Ovary (tissue), 3 donors: Measurements from ENCODE around the gene LRRC8A.

Experiments used
- EP300 ChIP-seq: sonication (generic); formaldehyde crosslinking; IDR thresholded peaks from one replicate; pipeline ENCODE4 v1.6.1; 2017; ENCODE audit warnings: antibody characterized with exemption
- POLR2A ChIP-seq: fragments of 450-650 bp; IDR thresholded peaks from one replicate; pipeline ENCODE4 v1.6.1; 2017; ENCODE audit warnings: antibody characterized with exemption, mild to moderate bottlenecking, moderate library complexity
- TF ChIP-seq, protein P1 (sequence below), 3 donors: fragments of 450-650 bp in 2 of 3; fragments of 200-600 bp in 1 of 3; IDR thresholded peaks; one replicate each; pipeline versions ENCODE4 v1.5.1 to v1.8.0; 2016 to 2022; ENCODE audit warnings: antibody characterized with exemption in 3 of 3, mild to moderate bottlenecking in 1 of 3
- donor health status: DM: no; HTN: no; CAD: no.

DNA sequence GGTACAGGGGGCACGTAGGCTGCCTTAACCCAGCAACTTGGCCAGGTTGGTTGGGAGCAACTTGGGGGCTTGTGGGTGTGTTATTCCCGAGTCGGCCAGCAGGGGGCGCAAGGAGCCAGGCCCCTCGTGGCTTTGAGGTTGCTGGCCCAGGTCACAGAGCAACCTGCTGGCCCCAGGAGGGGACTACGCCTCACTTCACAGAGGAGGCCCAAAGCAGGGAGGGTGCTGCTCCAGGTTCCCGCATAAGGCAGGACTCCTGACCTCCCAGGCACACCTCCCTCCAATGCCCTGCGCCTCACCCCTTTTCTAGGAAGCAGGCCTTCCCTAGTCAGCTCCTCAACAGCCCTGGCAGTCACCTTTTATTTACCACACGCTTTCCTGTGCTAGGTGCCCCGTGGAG, 18.3 kb upstream of the LRRC8A start:
- TF ChIP-seq, protein P1, sequence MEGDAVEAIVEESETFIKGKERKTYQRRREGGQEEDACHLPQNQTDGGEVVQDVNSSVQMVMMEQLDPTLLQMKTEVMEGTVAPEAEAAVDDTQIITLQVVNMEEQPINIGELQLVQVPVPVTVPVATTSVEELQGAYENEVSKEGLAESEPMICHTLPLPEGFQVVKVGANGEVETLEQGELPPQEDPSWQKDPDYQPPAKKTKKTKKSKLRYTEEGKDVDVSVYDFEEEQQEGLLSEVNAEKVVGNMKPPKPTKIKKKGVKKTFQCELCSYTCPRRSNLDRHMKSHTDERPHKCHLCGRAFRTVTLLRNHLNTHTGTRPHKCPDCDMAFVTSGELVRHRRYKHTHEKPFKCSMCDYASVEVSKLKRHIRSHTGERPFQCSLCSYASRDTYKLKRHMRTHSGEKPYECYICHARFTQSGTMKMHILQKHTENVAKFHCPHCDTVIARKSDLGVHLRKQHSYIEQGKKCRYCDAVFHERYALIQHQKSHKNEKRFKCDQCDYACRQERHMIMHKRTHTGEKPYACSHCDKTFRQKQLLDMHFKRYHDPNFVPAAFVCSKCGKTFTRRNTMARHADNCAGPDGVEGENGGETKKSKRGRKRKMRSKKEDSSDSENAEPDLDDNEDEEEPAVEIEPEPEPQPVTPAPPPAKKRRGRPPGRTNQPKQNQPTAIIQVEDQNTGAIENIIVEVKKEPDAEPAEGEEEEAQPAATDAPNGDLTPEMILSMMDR (IDR thresholded peaks at IDR 0.05) = peak; percentile 78 to 93 (median 92)
- TF ChIP-seq EP300 = no peak
- TF ChIP-seq POLR2A = no peak
